Endodermal cell (in vitro differentiated cells): ENCODE measurements around the gene PAQR9. TPM values are rescaled to one million over a fixed set of nuclear protein-coding genes. Genes with fewer than 3 reads are reported as not detected.

Source experiments
- DNase-seq: peaks from one replicate; pipeline ENCODE4 v3.0.0-alpha.2; 2017
- H3K27ac ChIP-seq: 2 replicates; pipeline ENCODE4 v1.5.1; 2013; ENCODE audit warnings: mild to moderate bottlenecking, low read depth, low read length, moderate library complexity
- H3K27me3 ChIP-seq: 2 replicates; pipeline ENCODE4 v1.6.1; 2013; ENCODE audit warnings: mild to moderate bottlenecking, low read length, moderate library complexity; ENCODE audit not compliant: insufficient read depth, control insufficient read depth, poor library complexity, severe bottlenecking
- H3K36me3 ChIP-seq: 2 replicates; pipeline ENCODE4 v1.7.0; 2013; ENCODE audit warnings: mild to moderate bottlenecking, low read length, moderate library complexity; ENCODE audit not compliant: control insufficient read depth, insufficient read depth
- H3K4me1 ChIP-seq: one replicate; pipeline ENCODE4 v1.7.0; 2013; ENCODE audit warnings: low read length; ENCODE audit not compliant: control insufficient read depth, insufficient read depth
- H3K4me3 ChIP-seq: 2 replicates; pipeline ENCODE4 v1.5.1; 2013; ENCODE audit warnings: mild to moderate bottlenecking, low read length, moderate library complexity
- H3K9ac ChIP-seq: 2 replicates; pipeline ENCODE4 v1.6.1; 2013; ENCODE audit warnings: mild to moderate bottlenecking, low read length, moderate library complexity; ENCODE audit not compliant: poor library complexity, severe bottlenecking; ENCODE audit errors: extremely low read depth
- H3K9me3 ChIP-seq: 2 replicates; pipeline ENCODE4 v1.6.1; 2013; ENCODE audit warnings: mild to moderate bottlenecking, low read length, moderate library complexity; ENCODE audit not compliant: control insufficient read depth
- H3K27ac Mint-ChIP-seq: 2 replicates; pipeline ENCODE4 v1.8.0; 2020; ENCODE audit warnings: mixed read lengths
- H3K27me3 Mint-ChIP-seq: 2 replicates; pipeline ENCODE4 v1.8.0; 2021; ENCODE audit warnings: mild to moderate bottlenecking, mixed read lengths; ENCODE audit not compliant: insufficient read depth
- H3K36me3 Mint-ChIP-seq: 2 replicates; pipeline ENCODE4 v1.8.0; 2020; ENCODE audit warnings: low read depth, mixed read lengths
- H3K4me1 Mint-ChIP-seq: 2 replicates; pipeline ENCODE4 v1.8.0; 2020; ENCODE audit warnings: mixed read lengths
- H3K4me3 Mint-ChIP-seq: 2 replicates; pipeline ENCODE4 v1.8.0; 2020; ENCODE audit warnings: mild to moderate bottlenecking, moderate library complexity, mixed read lengths
- H3K9me3 Mint-ChIP-seq: 2 replicates; pipeline ENCODE4 v1.8.0; 2020; ENCODE audit warnings: mild to moderate bottlenecking, mixed read lengths
- WGBS, 2 experiments: methylation state at CpG; one replicate each; pipeline versions ENCODE4 v1.1.5 to v1.1.7; 2013; ENCODE audit warnings: missing lambda C conversion rate in 2 of 2, mixed read lengths in 1 of 2; ENCODE audit not compliant: insufficient coverage in 1 of 2, insufficient read length in 1 of 2; 5-methylcytosine and 5-hydroxymethylcytosine counted together
- total RNA-seq, 2 donors: library from RNA; stranded (reverse); fragmentation: NEBNext Ultra II Directional in 1 of 2; extraction: Animal tissue kit (Norgen Biotek cat#: 25700) in 1 of 2; gene quantifications; 2 replicates in 1 of 2; 3 replicates in 1 of 2; pipeline ENCODE4 v1.2.1, GENCODE V29; 2021
- TF ChIP-seq, protein P1 (sequence below): fragments of 200-600 bp; sonication (generic); conservative IDR thresholded peaks from 2 replicates; pipeline ENCODE4 v1.5.0; 2021; ENCODE audit warnings: antibody characterized with exemption, mild to moderate bottlenecking

PAQR9 gene
- total RNA-seq, 2 donors from 2014 or later: 4.2 to 11.1 TPM

DNA sequence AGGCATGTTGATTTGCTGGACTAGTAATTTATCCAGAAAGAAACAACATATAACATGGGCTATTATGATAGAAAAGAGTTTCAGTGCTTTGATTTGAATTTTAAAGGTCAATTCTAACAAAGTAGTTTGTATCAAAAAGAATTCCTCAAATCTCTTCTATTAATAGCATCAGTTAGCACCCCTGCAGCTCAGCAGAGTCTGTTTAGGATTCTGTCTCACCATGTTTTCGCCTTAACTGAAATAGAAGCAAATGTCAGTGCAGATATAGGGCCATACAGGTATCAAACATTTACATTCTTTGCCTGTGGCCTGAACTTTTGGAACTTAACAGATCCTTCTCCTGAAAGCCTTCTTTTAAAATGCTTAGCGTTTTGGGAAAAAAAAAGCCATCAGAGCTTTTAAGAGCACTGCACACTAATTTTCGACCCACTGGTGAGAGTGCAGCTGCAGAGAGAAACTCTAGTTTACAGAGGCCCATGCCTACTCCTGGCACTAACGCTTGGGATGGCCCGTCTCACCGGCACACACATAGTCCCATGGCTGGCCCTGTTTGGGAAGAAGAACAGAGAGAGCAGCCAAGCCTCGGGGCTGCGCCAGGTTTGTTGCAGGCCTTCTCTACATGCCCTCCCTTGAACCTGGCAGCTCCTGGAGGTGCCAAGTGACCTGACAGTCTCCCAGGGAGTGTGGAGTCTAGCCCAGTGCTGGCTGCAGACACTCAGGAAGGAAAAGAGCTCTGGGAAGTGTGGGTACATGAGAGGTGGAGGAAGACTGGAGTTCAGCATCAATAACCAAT lies 9.9 kb upstream of the PAQR9 start:
- no peak overlapping the region for H3K27ac ChIP-seq
- Mint-ChIP-seq H3K4me1 (peaks cover 21% of the 10 kb centered on the region), H3K36me3 (no peaks in the 10 kb centered on the region), H3K27ac (no peak overlapping the region), H3K4me3 (no peak overlapping the region), H3K27me3 (no peaks in the 10 kb centered on the region), H3K9me3 (no peaks in the 10 kb centered on the region)
- H3K27me3 ChIP-seq: no peaks in the 10 kb centered on the region
- no peaks in the 10 kb centered on the region for H3K9me3 ChIP-seq
- TF ChIP-seq, protein P1, sequence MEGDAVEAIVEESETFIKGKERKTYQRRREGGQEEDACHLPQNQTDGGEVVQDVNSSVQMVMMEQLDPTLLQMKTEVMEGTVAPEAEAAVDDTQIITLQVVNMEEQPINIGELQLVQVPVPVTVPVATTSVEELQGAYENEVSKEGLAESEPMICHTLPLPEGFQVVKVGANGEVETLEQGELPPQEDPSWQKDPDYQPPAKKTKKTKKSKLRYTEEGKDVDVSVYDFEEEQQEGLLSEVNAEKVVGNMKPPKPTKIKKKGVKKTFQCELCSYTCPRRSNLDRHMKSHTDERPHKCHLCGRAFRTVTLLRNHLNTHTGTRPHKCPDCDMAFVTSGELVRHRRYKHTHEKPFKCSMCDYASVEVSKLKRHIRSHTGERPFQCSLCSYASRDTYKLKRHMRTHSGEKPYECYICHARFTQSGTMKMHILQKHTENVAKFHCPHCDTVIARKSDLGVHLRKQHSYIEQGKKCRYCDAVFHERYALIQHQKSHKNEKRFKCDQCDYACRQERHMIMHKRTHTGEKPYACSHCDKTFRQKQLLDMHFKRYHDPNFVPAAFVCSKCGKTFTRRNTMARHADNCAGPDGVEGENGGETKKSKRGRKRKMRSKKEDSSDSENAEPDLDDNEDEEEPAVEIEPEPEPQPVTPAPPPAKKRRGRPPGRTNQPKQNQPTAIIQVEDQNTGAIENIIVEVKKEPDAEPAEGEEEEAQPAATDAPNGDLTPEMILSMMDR: no peak
- no peak overlapping the region for H3K4me3 ChIP-seq
- WGBS, 2 experiments: 88 to 95% methylated on average over 8 of the region's 8 CpGs
- H3K4me1 ChIP-seq: peaks cover 8% of the 10 kb centered on the region
- no peak overlapping the region for H3K9ac ChIP-seq
- DNase-seq: no peak
- no peaks in the 10 kb centered on the region for H3K36me3 ChIP-seq

GRCh38 chr3:142972092-142972753 lies 8.7 kb upstream of the PAQR9 start:
- TF ChIP-seq, protein P1: no peak
- Mint-ChIP-seq H3K4me3 (no peak overlapping the region), H3K4me1 (peaks cover 23% of the 10 kb centered on the region), H3K27ac (no peak overlapping the region), H3K27me3 (no peaks in the 10 kb centered on the region), H3K9me3 (no peaks in the 10 kb centered on the region), H3K36me3 (no peaks in the 10 kb centered on the region)
- no peak overlapping the region for H3K4me3 ChIP-seq
- 83 to 84% methylated on average over 4 to 7 of the region's 7 CpGs for WGBS, 2 experiments
- DNase-seq: no peak
- no peaks in the 10 kb centered on the region for H3K27me3 ChIP-seq
- H3K36me3 ChIP-seq: no peaks in the 10 kb centered on the region
- H3K4me1 ChIP-seq: peaks cover 10% of the 10 kb centered on the region
- H3K9ac ChIP-seq: no peak overlapping the region
- H3K9me3 ChIP-seq: no peaks in the 10 kb centered on the region
- no peak overlapping the region for H3K27ac ChIP-seq

GRCh38 chr3:142971431-142971830 lies 8.0 kb upstream of the PAQR9 start:
- Histone ChIP-seq H3K9me3 (no peaks in the 10 kb centered on the region), H3K4me1 (peaks cover 10% of the 10 kb centered on the region), H3K27ac (no peak overlapping the region), H3K9ac (no peak overlapping the region), H3K27me3 (no peaks in the 10 kb centered on the region), H3K36me3 (no peaks in the 10 kb centered on the region), H3K4me3 (no peak overlapping the region)
- WGBS, 2 experiments: 92 to 94% methylated on average over 2 to 3 of the region's 3 CpGs
- TF ChIP-seq, protein P1: no peak
- Mint-ChIP-seq H3K27ac (no peak overlapping the region), H3K4me3 (no peak overlapping the region), H3K27me3 (peaks cover 4% of the 10 kb centered on the region), H3K4me1 (peaks cover 23% of the 10 kb centered on the region), H3K9me3 (no peaks in the 10 kb centered on the region), H3K36me3 (no peaks in the 10 kb centered on the region)
- no peak for DNase-seq
